Lower leg skin (tissue), 3 donors: ENCODE measurements around the gene STT3A.

Experiments
- CTCF ChIP-seq, 3 donors: fragments of 450-650 bp; IDR thresholded peaks; one replicate each; pipeline ENCODE4 v1.5.1; 2016; ENCODE audit warnings: antibody characterized with exemption in 3 of 3, mild to moderate bottlenecking in 3 of 3, moderate library complexity in 2 of 3
- POLR2A ChIP-seq, 2 donors: fragments of 450-650 bp; IDR thresholded peaks; one replicate each; pipeline ENCODE4 v1.6.1; 2016 to 2017; ENCODE audit warnings: antibody characterized with exemption in 2 of 2, mild to moderate bottlenecking in 1 of 2, moderate library complexity in 1 of 2

- TF ChIP-seq CTCF (IDR thresholded peaks at IDR 0.05), result no peak
- TF ChIP-seq POLR2A (IDR thresholded peaks at IDR 0.05), result no peak
Observed at GRCh38 chr11:125638315-125638714, 45.7 kb downstream of the STT3A start.
